Mucosa of descending colon (tissue), 3 donors: ENCODE results near the gene ALKBH3. TPM values are rescaled to one million over a fixed set of nuclear protein-coding genes. Genes with fewer than 3 reads are reported as not detected.

Experiments used
- ATAC-seq: fragments of 200-7000 bp; cut with Tn5 transposase; one replicate; pipeline ENCODE4 v1.9.1; 2020; ENCODE audit warnings: mild to moderate bottlenecking, moderate library complexity
- DNase-seq, 3 donors: peaks; one replicate each; pipeline ENCODE4 v3.0.0-alpha.2; 2020
- H3K36me3 ChIP-seq: fragments of 200-600 bp; one replicate; pipeline ENCODE4 v1.8.0; 2021; ENCODE audit warnings: low read depth, mild to moderate bottlenecking
- H3K4me1 ChIP-seq: fragments of 200-600 bp; one replicate; pipeline ENCODE4 v1.8.0; 2021; ENCODE audit warnings: low read depth, mild to moderate bottlenecking
- H3K4me3 ChIP-seq: fragments of 200-600 bp; one replicate; pipeline ENCODE4 v1.8.0; 2021; ENCODE audit warnings: mild to moderate bottlenecking
- H3K9me3 ChIP-seq: fragments of 200-600 bp; one replicate; pipeline ENCODE4 v1.8.0; 2021; ENCODE audit warnings: mild to moderate bottlenecking
- intact Hi-C, 2 donors: fragments of 100-400 bp; cut with DNase I in 1 of 2; cut with micrococcal nuclease in 1 of 2; formaldehyde crosslinking; loops; one replicate each; pipeline versions ENCODE4 v1.11.0 to v1.11.1; 2022; cut with DNase I, micrococcal nuclease
- total RNA-seq, 3 donors: library from RNA; stranded (reverse); fragmentation: NEBNext Ultra II Directional in 2 of 3; extraction: Animal tissue kit (Norgen Biotek cat#: 25700) in 2 of 3; gene quantifications; one replicate each; pipeline versions ENCODE4 v1.2.1 to v1.2.4, GENCODE V29; 2021 to 2023
- TF ChIP-seq, protein P1 (sequence below): fragments of 200-600 bp; IDR thresholded peaks from one replicate; pipeline ENCODE4 v1.8.0; 2022; ENCODE audit warnings: antibody characterized with exemption, mild to moderate bottlenecking
- donor health status: DM: no; HTN: no; CAD: no; lungs with moderate emphysema.
- donor health status: DM: no; HTN: no; CAD: no.
- donor health status: DM: no; HTN: yes; CAD: no.

The ALKBH3 gene
- total RNA-seq, 3 donors from 2014 or later, result 18.9 to 27.7 (median 27.0) TPM

DNA sequence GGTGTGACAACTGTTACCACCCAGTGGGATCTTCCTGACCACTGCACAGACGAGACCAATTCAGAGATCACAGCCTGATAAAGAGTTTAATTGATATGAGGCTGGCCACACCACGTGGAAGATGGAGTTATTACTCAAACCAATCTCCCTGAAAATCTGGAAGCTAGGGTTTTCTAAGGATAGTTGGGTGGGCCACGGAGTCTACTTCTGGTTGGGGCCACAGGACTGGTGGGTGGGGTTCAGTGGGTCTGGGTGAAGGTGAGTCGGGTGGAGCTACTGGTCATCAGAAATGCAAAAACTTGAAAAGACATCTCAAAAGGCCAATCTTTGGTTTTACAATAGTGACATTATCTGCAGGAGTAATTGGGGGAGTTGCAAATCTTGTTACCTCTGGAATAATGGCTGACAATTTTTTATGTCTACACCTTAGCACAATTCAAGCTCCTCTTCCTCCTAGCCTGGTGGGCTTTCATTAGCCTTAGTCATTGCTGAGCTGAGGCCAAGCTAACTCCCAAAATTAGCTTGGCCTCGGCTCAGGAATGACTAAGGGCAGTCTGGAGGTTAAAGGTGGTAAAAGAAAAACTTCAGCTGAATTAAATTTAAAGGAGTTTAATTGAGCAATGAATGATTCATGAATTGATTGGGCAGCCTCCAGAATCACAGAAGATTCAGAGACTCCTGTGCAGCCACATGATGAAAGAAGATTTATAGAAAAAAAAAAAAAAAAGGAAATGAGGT is 74.9 kb downstream of the ALKBH3 start:
- ATAC-seq (no peak), DNase-seq (no peak)
- intact Hi-C loops, result no loop called here
- no peaks in the 10 kb centered on the region for H3K36me3 ChIP-seq
- no peak overlapping the region for H3K4me3 ChIP-seq
- no peaks in the 10 kb centered on the region for H3K9me3 ChIP-seq
- TF ChIP-seq, protein P1, sequence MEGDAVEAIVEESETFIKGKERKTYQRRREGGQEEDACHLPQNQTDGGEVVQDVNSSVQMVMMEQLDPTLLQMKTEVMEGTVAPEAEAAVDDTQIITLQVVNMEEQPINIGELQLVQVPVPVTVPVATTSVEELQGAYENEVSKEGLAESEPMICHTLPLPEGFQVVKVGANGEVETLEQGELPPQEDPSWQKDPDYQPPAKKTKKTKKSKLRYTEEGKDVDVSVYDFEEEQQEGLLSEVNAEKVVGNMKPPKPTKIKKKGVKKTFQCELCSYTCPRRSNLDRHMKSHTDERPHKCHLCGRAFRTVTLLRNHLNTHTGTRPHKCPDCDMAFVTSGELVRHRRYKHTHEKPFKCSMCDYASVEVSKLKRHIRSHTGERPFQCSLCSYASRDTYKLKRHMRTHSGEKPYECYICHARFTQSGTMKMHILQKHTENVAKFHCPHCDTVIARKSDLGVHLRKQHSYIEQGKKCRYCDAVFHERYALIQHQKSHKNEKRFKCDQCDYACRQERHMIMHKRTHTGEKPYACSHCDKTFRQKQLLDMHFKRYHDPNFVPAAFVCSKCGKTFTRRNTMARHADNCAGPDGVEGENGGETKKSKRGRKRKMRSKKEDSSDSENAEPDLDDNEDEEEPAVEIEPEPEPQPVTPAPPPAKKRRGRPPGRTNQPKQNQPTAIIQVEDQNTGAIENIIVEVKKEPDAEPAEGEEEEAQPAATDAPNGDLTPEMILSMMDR, result no peak
- H3K4me1 ChIP-seq, result no peaks in the 10 kb centered on the region

DNA sequence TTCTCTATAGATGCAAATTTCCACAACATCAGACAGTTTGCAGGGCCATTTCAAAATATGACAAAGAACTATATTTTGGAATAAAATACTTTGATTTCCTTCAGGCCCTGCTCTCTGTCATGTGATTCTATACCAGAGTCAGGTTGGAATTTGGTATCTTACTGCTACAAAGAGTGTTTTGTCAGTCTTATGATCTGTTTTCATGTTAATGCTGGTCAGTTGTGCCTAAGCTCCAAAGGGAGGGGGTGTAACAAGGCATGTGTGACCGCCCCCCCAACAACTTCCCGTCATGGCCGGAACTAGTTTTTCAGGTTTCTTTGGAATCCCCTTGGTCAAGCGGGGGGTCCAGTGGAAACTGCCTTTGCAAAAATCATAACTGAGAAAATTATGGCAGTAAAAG is 76.9 kb downstream of the ALKBH3 start:
- intact Hi-C loops, result no loop called here

DNA sequence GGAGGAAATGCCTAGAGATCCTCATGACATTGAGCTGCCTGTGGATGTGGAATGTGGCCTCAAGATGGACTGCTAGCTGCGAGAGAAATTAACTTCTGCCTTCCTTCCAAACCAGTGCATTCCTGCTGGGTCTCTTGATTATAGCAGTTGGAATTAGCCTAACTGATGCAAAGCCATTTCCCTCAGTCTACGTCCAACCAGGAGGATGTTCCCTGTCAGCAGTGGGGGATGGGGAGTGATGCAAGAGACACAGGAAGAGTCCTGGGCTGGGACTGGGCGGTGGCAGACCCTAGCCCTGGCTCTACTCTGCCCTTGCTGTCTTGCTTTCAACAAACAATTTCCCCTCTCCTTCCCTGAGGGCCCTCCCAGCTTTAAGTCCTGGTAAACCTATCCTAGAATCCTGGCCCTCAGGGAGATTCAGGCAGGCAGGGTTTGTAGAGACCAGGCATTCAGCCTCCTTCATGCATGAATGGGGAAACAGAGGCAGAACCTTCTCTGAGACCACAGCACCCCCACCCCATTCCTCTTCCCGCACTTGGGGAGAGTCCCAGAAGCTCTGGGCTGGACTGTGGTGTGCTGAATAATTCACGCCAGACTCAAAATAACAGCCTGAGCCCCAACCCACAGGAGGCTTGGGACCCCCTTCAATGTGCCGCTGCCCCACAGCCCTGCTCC is 78.8 kb downstream of the ALKBH3 start:
- H3K4me1 ChIP-seq, result peaks cover 4% of the 10 kb centered on the region

More for the DNA sequence above, 76.9 kb downstream of the ALKBH3 start:
- ATAC-seq (no peak), DNase-seq (no peak)
- Histone ChIP-seq H3K4me1 (peaks cover 2% of the 10 kb centered on the region), H3K9me3 (no peaks in the 10 kb centered on the region), H3K36me3 (no peaks in the 10 kb centered on the region), H3K4me3 (no peak overlapping the region)
- TF ChIP-seq, protein P1, result no peak

DNA sequence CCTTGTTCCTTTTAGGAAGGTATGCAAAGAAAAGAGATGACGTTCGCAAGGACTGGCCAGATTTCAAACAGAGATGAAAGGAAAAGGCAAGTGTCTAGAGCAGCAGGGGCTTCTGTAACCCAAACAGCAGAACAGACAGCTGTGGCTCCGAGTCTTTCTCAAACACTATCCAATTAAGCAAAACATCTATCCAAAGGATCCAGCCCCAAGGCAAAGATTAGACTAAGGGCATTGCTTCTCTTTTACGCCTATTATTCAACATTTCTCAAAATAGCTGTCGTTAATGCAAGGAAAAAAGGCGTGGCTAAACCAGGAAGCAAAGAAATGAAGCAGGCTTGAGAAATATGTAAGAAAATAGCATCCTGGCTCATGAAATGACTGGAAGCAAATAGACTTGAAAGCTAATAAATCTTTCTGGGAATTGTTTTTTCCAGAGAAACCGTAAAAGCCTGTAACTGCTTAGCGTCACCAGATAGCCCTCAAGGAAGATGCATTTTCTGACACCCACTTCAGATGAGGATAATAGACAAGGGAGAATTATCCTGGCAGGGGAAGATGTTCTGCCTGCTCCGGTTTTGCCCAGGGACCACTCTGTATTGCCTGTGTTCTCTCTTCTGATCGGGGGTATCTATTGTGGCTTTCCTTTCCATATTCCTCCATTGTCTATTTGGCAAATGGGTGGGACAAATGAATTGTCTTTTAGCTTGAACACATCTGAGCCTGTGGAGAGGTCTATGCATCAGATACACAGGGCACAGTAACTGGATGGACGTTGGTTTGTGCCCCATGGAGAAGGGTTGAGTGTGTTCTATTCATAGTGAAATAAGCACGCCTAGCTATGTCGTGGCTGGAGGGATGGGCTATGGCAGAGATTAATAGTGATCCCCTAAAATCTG is 82.0 kb downstream of the ALKBH3 start:
- TF ChIP-seq, protein P1, result no peak
- DNase-seq, result no peak

More for the DNA sequence above, 78.8 kb downstream of the ALKBH3 start:
- H3K4me3 ChIP-seq, result no peak overlapping the region
- ATAC-seq (no peak), DNase-seq (no peak)
- TF ChIP-seq, protein P1, result no peak
- intact Hi-C loops, result no loop called here
- no peaks in the 10 kb centered on the region for H3K36me3 ChIP-seq
- H3K9me3 ChIP-seq, result no peaks in the 10 kb centered on the region

DNA sequence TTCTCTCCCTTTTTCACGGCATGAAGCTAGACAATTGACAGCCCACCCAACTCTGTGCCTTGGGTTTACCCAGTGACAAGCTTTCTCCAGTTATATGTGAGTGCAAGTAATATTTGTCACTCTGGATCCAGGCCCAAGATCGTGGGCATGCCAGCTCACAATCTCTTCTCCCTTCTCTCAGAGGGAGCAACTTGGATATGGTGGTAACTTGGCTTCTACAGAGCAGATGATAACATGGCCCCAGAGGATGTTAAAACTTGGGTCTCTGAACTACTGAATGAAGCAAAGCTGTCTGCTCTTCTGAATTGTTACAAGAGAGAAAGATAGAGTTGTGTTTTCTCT is 82.6 kb downstream of the ALKBH3 start:
- intact Hi-C loops, result no loop called here
- peaks cover 4% of the 10 kb centered on the region for H3K4me1 ChIP-seq
- TF ChIP-seq, protein P1, result no peak
- H3K36me3 ChIP-seq, result no peaks in the 10 kb centered on the region
- DNase-seq (no peak), ATAC-seq (no peak)
- H3K4me3 ChIP-seq, result no peak overlapping the region
- H3K9me3 ChIP-seq, result no peaks in the 10 kb centered on the region

More for the DNA sequence above, 82.0 kb downstream of the ALKBH3 start:
- no peak overlapping the region for H3K4me3 ChIP-seq
- peaks cover 4% of the 10 kb centered on the region for H3K4me1 ChIP-seq
- no peak for ATAC-seq
- no peaks in the 10 kb centered on the region for H3K9me3 ChIP-seq
- no peaks in the 10 kb centered on the region for H3K36me3 ChIP-seq
- intact Hi-C loops, result no loop called here
